GM23338 (cell line): ENCODE measurements around the gene GRAMD1B. TPM values are rescaled to one million over a fixed set of nuclear protein-coding genes. Genes with fewer than 3 reads are reported as not detected.

Experiments
- ATAC-seq: fragments of 200-7000 bp; cut with Tn5 transposase; 3 replicates; pipeline ENCODE4 v1.9.1; 2020
- DNase-seq: peaks from one replicate; pipeline ENCODE4 v3.0.0-alpha.2; 2015; ENCODE audit warnings: low spot score
- H2AFZ ChIP-seq: fragments of 200-600 bp; sonication (generic); 2 replicates; pipeline ENCODE4 v1.8.0; 2016; ENCODE audit warnings: antibody characterized with exemption, mild to moderate bottlenecking, moderate library complexity
- H3F3A ChIP-seq: fragments of 200-600 bp; sonication (generic); replicated peaks from 2 replicates; pipeline ENCODE4 v1.8.0; 2017; ENCODE audit warnings: antibody characterized with exemption, mixed run types, low read depth
- H3K27ac ChIP-seq: fragments of 200-600 bp; sonication (generic); 2 replicates; pipeline ENCODE4 v1.6.1; 2016; ENCODE audit warnings: low read depth
- H3K27me3 ChIP-seq: fragments of 200-600 bp; sonication (generic); 2 replicates; pipeline ENCODE4 v1.8.0; 2016; ENCODE audit warnings: mild to moderate bottlenecking, mixed run types, moderate library complexity; ENCODE audit not compliant: insufficient read depth
- H3K36me3 ChIP-seq: fragments of 200-600 bp; sonication (generic); 2 replicates; pipeline ENCODE4 v1.8.0; 2016; ENCODE audit warnings: mild to moderate bottlenecking; ENCODE audit not compliant: insufficient read depth
- H3K4me1 ChIP-seq: fragments of 200-600 bp; sonication (generic); 2 replicates; pipeline ENCODE4 v1.8.0; 2016; ENCODE audit warnings: mild to moderate bottlenecking, moderate library complexity; ENCODE audit not compliant: insufficient read depth
- H3K4me2 ChIP-seq: fragments of 200-600 bp; sonication (generic); 2 replicates; pipeline ENCODE4 v1.7.1; 2017; ENCODE audit warnings: mixed run types
- H3K4me3 ChIP-seq: fragments of 200-600 bp; sonication (generic); 2 replicates; pipeline ENCODE4 v1.6.1; 2016; ENCODE audit warnings: mixed run types
- H3K79me2 ChIP-seq: fragments of 200-600 bp; sonication (generic); replicated peaks from 2 replicates; pipeline ENCODE4 v1.8.0; 2017; ENCODE audit warnings: mild to moderate bottlenecking; ENCODE audit not compliant: insufficient read depth
- H3K9me2 ChIP-seq: fragments of 200-600 bp; sonication (generic); 2 replicates; pipeline ENCODE4 v1.8.0; 2017; ENCODE audit not compliant: insufficient read depth
- H4K20me1 ChIP-seq: fragments of 200-600 bp; sonication (generic); replicated peaks from 2 replicates; pipeline ENCODE4 v1.8.0; 2017; ENCODE audit warnings: mild to moderate bottlenecking; ENCODE audit not compliant: insufficient read depth
- H3K27ac Mint-ChIP-seq: 2 replicates; pipeline ENCODE4 v1.8.0; 2020; ENCODE audit warnings: inconsistent platforms, mild to moderate bottlenecking, moderate library complexity, mixed read lengths
- H3K27me3 Mint-ChIP-seq: 3 replicates; pipeline ENCODE4 v1.8.0; 2022; ENCODE audit warnings: low read depth, mild to moderate bottlenecking, moderate library complexity, mixed read lengths, inconsistent platforms; ENCODE audit not compliant: insufficient read depth, poor library complexity
- H3K36me3 Mint-ChIP-seq: 3 replicates; pipeline ENCODE4 v1.8.0; 2021; ENCODE audit warnings: low read depth, mild to moderate bottlenecking, inconsistent platforms, moderate library complexity, mixed read lengths
- H3K4me1 Mint-ChIP-seq: 3 replicates; pipeline ENCODE4 v1.8.0; 2020; ENCODE audit warnings: mild to moderate bottlenecking, inconsistent platforms, mixed read lengths
- H3K4me3 Mint-ChIP-seq: 3 replicates; pipeline ENCODE4 v1.8.0; 2021; ENCODE audit warnings: moderate library complexity, mild to moderate bottlenecking, inconsistent platforms, mixed read lengths
- H3K9me3 Mint-ChIP-seq: 3 replicates; pipeline ENCODE4 v1.8.0; 2020; ENCODE audit warnings: moderate library complexity, mild to moderate bottlenecking, inconsistent platforms, mixed read lengths
- CREB1 ChIP-seq: fragments of 250-450 bp; sonication (Bioruptor Pico); IDR thresholded peaks from 2 replicates; pipeline ENCODE4 v1.5.0; 2020; ENCODE audit warnings: low read depth, mild to moderate bottlenecking, moderate library complexity
- EZH2 ChIP-seq: fragments of 200-600 bp; sonication (generic); IDR thresholded peaks from one replicate; pipeline ENCODE4 v1.8.0; 2017; ENCODE audit warnings: antibody characterized with exemption, mild to moderate bottlenecking, low read depth; ENCODE audit not compliant: unreplicated experiment
- EZH2phosphoT487 ChIP-seq: fragments of 200-600 bp; sonication (generic); IDR thresholded peaks from one replicate; pipeline ENCODE4 v1.8.1; 2018; ENCODE audit warnings: antibody characterized with exemption; ENCODE audit not compliant: unreplicated experiment
- JUNB ChIP-seq: IDR thresholded peaks from one replicate; pipeline ENCODE4 v1.6.1; 2016; ENCODE audit warnings: antibody characterized with exemption; ENCODE audit not compliant: unreplicated experiment
- NANOG ChIP-seq: IDR thresholded peaks from 2 replicates; pipeline ENCODE4 v1.6.1; 2016; ENCODE audit warnings: antibody characterized with exemption, borderline replicate concordance
- POLR2AphosphoS5 ChIP-seq: IDR thresholded peaks from 2 replicates; pipeline ENCODE4 v1.6.1; 2016; ENCODE audit warnings: antibody characterized with exemption, low read depth
- STAT1 ChIP-seq: IDR thresholded peaks from one replicate; pipeline ENCODE4 v1.6.1; 2016; ENCODE audit warnings: antibody characterized with exemption; ENCODE audit not compliant: unreplicated experiment
- ZNF114 ChIP-seq: fragments of 250-450 bp; sonication (Bioruptor Pico); IDR thresholded peaks from 2 replicates; pipeline ENCODE4 v1.5.0; 2020; ENCODE audit warnings: mild to moderate bottlenecking, moderate library complexity
- ZNF331 ChIP-seq: fragments of 250-450 bp; sonication (Bioruptor Pico); IDR thresholded peaks from 2 replicates; pipeline ENCODE4 v1.5.0; 2020; ENCODE audit warnings: low read depth, mild to moderate bottlenecking, moderate library complexity
- polyA plus RNA-seq: library from polyadenylated mRNA; unstranded; fragments of >200 nt; fragmentation: Nextera tagmentation; extraction: Ambion mirVana; gene quantifications from 2 replicates; pipeline ENCODE4 v1.2.1, GENCODE V29; 2016
- total RNA-seq: library from RNA; depleted of rRNA; stranded (reverse); fragments of >200 nt; shearing (Covaris generic); gene quantifications from 2 replicates; pipeline ENCODE4 v1.2.3, GENCODE V29; 2014
- TF ChIP-seq, protein P1 (sequence below): IDR thresholded peaks from one replicate; pipeline ENCODE4 v1.6.1; 2018; ENCODE audit warnings: antibody characterized with exemption; ENCODE audit not compliant: unreplicated experiment
- TF ChIP-seq, protein P2 (sequence below): fragments of 250-450 bp; sonication (Bioruptor Pico); IDR thresholded peaks from 2 replicates; pipeline ENCODE4 v1.5.0; 2020; ENCODE audit warnings: mild to moderate bottlenecking, moderate library complexity
- TF ChIP-seq, protein P3 (sequence below), 2 experiments: fragments of 200-600 bp in 1 of 2; sonication (generic) in 1 of 2; conservative IDR thresholded peaks; 2 replicates each; pipeline versions ENCODE4 v1.5.1 to v1.6.1; 2016 to 2017; ENCODE audit warnings: antibody characterized with exemption in 2 of 2, low read depth in 2 of 2, mild to moderate bottlenecking in 2 of 2, moderate library complexity in 1 of 2
- TF ChIP-seq, protein P4 (sequence below): IDR thresholded peaks from 2 replicates; pipeline ENCODE4 v1.6.1; 2016; ENCODE audit warnings: antibody characterized with exemption

GRAMD1B gene
- total and polyA plus RNA-seq, 2 experiments from 2014 or later, result 3.7 to 24.3 TPM

DNA sequence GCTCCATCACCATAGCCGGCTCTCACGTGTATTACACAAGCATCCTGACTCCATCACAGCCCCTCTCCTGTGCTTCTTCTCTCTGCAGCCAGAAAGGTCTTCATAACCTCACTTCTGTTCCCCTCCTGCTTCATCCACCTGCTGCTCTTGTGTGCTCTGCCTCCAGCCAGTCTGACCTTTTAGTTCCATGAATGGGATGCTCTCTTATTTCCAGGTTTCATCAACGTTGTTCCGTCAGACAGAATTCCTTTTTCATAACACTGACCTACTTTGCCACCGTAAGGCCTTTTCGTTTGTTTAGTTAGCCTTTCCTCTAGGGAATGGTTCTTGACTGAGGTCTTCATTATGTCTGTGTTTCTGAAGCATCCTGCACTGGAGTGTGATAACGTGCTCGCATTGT is 18.8 kb downstream of the GRAMD1B start:
- Mint-ChIP-seq H3K9me3 (no peaks in the 10 kb centered on the region; the same call in 2 of the 3 replicates), H3K27ac (peak overlapping the region; percentile 49; the same call in 1 of the 2 replicates)
- no peak overlapping the region for H3K27ac ChIP-seq

More for the DNA sequence above, 18.8 kb downstream of the GRAMD1B start:
- Histone ChIP-seq H3F3A (no peaks in the 10 kb centered on the region), H3K4me3 (no peak overlapping the region), H4K20me1 (no peaks in the 10 kb centered on the region), H3K9me2 (no peaks in the 10 kb centered on the region), H2AFZ (no peak overlapping the region), H3K79me2 (no peaks in the 10 kb centered on the region), H3K27me3 (no peaks in the 10 kb centered on the region), H3K36me3 (no peaks in the 10 kb centered on the region), H3K4me1 (peaks cover 19% of the 10 kb centered on the region), H3K4me2 (no peak overlapping the region)
- TF ChIP-seq CREB1 (CRISPR knock-in tag), result no peak
- TF ChIP-seq, protein P1, sequence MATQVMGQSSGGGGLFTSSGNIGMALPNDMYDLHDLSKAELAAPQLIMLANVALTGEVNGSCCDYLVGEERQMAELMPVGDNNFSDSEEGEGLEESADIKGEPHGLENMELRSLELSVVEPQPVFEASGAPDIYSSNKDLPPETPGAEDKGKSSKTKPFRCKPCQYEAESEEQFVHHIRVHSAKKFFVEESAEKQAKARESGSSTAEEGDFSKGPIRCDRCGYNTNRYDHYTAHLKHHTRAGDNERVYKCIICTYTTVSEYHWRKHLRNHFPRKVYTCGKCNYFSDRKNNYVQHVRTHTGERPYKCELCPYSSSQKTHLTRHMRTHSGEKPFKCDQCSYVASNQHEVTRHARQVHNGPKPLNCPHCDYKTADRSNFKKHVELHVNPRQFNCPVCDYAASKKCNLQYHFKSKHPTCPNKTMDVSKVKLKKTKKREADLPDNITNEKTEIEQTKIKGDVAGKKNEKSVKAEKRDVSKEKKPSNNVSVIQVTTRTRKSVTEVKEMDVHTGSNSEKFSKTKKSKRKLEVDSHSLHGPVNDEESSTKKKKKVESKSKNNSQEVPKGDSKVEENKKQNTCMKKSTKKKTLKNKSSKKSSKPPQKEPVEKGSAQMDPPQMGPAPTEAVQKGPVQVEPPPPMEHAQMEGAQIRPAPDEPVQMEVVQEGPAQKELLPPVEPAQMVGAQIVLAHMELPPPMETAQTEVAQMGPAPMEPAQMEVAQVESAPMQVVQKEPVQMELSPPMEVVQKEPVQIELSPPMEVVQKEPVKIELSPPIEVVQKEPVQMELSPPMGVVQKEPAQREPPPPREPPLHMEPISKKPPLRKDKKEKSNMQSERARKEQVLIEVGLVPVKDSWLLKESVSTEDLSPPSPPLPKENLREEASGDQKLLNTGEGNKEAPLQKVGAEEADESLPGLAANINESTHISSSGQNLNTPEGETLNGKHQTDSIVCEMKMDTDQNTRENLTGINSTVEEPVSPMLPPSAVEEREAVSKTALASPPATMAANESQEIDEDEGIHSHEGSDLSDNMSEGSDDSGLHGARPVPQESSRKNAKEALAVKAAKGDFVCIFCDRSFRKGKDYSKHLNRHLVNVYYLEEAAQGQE, result no peak
- TF ChIP-seq STAT1, result no peak
- TF ChIP-seq, protein P2, sequence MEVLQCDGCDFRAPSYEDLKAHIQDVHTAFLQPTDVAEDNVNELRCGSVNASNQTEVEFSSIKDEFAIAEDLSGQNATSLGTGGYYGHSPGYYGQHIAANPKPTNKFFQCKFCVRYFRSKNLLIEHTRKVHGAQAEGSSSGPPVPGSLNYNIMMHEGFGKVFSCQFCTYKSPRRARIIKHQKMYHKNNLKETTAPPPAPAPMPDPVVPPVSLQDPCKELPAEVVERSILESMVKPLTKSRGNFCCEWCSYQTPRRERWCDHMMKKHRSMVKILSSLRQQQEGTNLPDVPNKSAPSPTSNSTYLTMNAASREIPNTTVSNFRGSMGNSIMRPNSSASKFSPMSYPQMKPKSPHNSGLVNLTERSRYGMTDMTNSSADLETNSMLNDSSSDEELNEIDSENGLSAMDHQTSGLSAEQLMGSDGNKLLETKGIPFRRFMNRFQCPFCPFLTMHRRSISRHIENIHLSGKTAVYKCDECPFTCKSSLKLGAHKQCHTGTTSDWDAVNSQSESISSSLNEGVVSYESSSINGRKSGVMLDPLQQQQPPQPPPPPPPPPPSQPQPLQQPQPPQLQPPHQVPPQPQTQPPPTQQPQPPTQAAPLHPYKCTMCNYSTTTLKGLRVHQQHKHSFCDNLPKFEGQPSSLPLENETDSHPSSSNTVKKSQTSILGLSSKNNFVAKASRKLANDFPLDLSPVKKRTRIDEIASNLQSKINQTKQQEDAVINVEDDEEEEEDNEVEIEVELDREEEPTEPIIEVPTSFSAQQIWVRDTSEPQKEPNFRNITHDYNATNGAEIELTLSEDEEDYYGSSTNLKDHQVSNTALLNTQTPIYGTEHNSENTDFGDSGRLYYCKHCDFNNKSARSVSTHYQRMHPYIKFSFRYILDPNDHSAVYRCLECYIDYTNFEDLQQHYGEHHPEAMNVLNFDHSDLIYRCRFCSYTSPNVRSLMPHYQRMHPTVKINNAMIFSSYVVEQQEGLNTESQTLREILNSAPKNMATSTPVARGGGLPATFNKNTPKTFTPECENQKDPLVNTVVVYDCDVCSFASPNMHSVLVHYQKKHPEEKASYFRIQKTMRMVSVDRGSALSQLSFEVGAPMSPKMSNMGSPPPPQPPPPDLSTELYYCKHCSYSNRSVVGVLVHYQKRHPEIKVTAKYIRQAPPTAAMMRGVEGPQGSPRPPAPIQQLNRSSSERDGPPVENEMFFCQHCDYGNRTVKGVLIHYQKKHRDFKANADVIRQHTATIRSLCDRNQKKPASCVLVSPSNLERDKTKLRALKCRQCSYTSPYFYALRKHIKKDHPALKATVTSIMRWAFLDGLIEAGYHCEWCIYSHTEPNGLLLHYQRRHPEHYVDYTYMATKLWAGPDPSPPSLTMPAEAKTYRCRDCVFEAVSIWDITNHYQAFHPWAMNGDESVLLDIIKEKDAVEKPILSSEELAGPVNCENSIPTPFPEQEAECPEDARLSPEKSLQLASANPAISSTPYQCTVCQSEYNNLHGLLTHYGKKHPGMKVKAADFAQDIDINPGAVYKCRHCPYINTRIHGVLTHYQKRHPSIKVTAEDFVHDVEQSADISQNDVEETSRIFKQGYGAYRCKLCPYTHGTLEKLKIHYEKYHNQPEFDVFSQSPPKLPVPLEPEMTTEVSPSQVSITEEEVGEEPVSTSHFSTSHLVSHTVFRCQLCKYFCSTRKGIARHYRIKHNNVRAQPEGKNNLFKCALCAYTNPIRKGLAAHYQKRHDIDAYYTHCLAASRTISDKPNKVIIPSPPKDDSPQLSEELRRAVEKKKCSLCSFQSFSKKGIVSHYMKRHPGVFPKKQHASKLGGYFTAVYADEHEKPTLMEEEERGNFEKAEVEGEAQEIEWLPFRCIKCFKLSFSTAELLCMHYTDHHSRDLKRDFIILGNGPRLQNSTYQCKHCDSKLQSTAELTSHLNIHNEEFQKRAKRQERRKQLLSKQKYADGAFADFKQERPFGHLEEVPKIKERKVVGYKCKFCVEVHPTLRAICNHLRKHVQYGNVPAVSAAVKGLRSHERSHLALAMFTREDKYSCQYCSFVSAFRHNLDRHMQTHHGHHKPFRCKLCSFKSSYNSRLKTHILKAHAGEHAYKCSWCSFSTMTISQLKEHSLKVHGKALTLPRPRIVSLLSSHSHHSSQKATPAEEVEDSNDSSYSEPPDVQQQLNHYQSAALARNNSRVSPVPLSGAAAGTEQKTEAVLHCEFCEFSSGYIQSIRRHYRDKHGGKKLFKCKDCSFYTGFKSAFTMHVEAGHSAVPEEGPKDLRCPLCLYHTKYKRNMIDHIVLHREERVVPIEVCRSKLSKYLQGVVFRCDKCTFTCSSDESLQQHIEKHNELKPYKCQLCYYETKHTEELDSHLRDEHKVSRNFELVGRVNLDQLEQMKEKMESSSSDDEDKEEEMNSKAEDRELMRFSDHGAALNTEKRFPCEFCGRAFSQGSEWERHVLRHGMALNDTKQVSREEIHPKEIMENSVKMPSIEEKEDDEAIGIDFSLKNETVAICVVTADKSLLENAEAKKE (CRISPR knock-in tag), result no peak
- TF ChIP-seq EZH2phosphoT487, result no peak
- TF ChIP-seq, protein P3, sequence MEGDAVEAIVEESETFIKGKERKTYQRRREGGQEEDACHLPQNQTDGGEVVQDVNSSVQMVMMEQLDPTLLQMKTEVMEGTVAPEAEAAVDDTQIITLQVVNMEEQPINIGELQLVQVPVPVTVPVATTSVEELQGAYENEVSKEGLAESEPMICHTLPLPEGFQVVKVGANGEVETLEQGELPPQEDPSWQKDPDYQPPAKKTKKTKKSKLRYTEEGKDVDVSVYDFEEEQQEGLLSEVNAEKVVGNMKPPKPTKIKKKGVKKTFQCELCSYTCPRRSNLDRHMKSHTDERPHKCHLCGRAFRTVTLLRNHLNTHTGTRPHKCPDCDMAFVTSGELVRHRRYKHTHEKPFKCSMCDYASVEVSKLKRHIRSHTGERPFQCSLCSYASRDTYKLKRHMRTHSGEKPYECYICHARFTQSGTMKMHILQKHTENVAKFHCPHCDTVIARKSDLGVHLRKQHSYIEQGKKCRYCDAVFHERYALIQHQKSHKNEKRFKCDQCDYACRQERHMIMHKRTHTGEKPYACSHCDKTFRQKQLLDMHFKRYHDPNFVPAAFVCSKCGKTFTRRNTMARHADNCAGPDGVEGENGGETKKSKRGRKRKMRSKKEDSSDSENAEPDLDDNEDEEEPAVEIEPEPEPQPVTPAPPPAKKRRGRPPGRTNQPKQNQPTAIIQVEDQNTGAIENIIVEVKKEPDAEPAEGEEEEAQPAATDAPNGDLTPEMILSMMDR (conservative IDR thresholded peaks at IDR 0.05; ENCODE audit: low read depth in 2 of 2), result no peak
- TF ChIP-seq EZH2, result no peak
- no peak for TF ChIP-seq NANOG
- TF ChIP-seq, protein P4, sequence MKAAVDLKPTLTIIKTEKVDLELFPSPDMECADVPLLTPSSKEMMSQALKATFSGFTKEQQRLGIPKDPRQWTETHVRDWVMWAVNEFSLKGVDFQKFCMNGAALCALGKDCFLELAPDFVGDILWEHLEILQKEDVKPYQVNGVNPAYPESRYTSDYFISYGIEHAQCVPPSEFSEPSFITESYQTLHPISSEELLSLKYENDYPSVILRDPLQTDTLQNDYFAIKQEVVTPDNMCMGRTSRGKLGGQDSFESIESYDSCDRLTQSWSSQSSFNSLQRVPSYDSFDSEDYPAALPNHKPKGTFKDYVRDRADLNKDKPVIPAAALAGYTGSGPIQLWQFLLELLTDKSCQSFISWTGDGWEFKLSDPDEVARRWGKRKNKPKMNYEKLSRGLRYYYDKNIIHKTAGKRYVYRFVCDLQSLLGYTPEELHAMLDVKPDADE, result no peak
- TF ChIP-seq ZNF331 (CRISPR knock-in tag), result no peak
- no peak for TF ChIP-seq POLR2AphosphoS5
- TF ChIP-seq ZNF114 (CRISPR knock-in tag), result no peak
- TF ChIP-seq JUNB, result no peak
- peaks cover 6% of the 10 kb centered on the region for H3K27me3 Mint-ChIP-seq
- H3K4me1 Mint-ChIP-seq, result peaks cover 18% of the 10 kb centered on the region
- H3K4me3 Mint-ChIP-seq, result no peak overlapping the region
- DNase-seq (no peak), ATAC-seq (no peak)
- peaks cover 17% of the 10 kb centered on the region; the same call in 2 of the 3 replicates for H3K36me3 Mint-ChIP-seq
